ENCODE measurements around the gene PELI1.
A peak's percentile ranks its signal among the peaks of the same experiment; 100 is the strongest.
"Not testable (repeated sequence)": the region's sequence is repeated elsewhere in the genome, so short reads cannot be mapped to it uniquely, and the experiment has no call there.

Gene PELI1

GRCh38 chr2:64080179-64080578, 64.0 kb downstream of the PELI1 start:
- no peak for DNase-seq

GRCh38 chr2:64079688-64080087, 64.5 kb downstream of the PELI1 start:
- not testable (repeated sequence) for DNase-seq

DNA sequence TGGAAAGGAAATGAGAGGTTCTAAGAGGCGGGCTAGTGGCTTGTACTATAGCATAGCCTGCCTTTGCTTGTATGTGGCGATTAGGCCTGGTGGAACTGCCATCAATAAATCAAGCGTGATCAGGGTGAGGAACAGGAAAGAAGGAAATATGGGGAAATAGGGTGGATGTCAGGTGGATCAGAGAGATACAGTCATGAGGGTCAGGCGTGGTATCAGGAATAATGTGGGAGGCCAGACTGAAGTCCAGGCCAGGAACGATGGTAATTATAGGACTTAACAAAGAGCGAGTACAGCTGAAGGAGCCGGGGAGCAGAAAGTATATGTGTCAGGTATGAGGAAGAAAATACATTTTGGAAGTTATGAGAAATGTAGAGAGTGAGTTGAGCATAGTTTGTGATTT, 67.4 kb downstream of the PELI1 start:
- not testable (repeated sequence) for DNase-seq

DNA sequence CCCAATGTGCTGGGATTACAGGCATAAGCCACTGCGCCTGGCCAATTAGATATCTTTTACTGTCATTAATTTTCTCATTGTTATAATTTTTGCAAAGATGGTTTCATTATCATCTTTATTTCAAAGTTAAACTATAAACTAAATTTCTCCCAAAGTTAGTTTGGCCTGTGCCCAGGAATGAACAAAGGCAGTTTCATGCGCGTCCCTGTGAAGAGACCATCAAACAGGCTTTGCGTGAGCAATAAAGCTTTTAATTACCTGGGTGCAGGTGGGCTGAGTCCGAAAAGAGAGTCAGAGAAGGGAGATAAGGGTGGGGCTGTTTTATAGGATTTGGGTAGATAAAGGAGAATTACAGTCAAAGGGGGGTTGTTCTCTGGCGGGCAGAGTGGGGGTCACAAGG, 69.6 kb downstream of the PELI1 start:
- DNase-seq = not testable (repeated sequence)

GRCh38 chr2:64067326-64067725, 76.9 kb downstream of the PELI1 start:
- DNase-seq = no peak

DNA sequence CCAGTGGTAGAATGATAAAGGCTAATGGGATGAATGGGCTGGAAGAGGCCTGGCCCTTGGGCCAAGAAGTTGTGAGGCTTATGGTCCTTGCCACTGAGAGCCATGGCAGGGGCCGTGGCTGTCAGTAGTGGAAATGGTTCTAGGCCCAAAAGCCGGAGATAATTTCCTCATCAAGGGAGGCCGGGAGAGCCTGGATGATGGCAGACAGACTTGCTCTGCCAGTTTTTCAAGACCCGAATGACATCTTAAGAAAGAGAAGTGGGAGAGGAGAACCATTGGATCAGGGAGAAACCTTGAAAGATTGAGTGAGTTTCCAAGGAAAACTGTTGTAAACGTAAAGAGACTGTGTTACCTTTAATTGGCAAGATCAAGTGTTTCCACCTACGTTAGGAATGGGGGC, 78.7 kb downstream of the PELI1 start:
- no peak for DNase-seq

GRCh38 chr2:64063924-64064331, 80.3 kb downstream of the PELI1 start:
- no peak for DNase-seq

- DNase-seq = no peak
Measured at GRCh38 chr2:64063454-64063853, 80.8 kb downstream of the PELI1 start.

GRCh38 chr2:64062840-64063239, 81.4 kb downstream of the PELI1 start:
- no peak for DNase-seq

DNA sequence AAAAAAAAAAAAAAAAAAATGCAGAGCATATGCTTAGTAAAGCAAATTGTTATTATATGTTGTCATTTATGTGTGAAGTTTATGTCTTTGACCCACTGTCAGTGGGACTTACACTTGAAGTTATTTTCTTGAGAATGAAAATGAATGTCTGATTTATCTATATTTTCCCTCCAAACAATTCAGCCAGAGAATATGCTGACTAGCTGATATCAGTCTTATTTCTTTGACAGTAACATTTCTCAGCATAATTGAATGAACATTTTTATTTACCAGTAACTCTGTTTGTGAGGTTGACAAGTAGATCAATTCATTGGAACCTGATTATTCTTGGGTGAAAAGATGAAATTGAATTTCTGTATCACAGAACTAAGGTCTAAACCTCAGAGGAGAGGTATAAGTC, 85.0 kb downstream of the PELI1 start:
- no peak for DNase-seq

- peak; percentile 84 for DNase-seq
Measured at GRCh38 chr2:64056021-64056420, 88.2 kb downstream of the PELI1 start.

DNA sequence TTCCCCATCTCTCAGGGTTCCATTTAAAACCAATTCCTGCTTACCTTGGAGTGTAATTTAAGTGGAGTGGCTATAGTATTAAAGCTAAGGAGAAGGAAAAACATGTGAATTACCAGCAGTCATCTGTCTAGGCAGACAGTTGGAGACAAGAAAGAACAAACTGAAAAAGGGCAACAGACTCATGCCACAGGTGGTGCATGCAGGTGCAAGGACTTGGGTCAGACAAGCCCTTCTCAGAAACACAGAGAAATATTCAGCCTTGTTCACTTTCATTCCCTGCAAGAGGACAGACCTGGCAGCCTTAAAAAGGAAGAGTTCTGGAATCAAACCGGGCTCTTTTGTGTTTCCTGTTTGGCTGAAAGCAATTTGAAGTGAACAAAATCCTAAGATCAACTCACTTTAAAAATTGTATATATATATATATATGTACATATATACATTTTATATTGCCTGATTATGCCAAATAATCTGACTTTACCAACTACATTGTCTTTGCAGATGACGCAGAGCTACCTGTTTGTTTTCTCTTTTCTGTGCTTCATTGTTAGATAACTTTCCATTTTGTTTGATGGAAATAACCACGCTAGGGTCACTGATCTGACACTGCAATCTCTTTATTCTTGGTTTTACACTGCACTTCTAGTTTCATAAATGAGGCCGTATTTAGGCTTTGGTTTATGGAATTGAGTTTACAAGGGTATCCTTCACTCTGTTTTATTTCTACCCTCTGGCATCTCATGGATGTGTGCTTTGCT, 89.9 kb downstream of the PELI1 start:
- DNase-seq = no peak

DNA sequence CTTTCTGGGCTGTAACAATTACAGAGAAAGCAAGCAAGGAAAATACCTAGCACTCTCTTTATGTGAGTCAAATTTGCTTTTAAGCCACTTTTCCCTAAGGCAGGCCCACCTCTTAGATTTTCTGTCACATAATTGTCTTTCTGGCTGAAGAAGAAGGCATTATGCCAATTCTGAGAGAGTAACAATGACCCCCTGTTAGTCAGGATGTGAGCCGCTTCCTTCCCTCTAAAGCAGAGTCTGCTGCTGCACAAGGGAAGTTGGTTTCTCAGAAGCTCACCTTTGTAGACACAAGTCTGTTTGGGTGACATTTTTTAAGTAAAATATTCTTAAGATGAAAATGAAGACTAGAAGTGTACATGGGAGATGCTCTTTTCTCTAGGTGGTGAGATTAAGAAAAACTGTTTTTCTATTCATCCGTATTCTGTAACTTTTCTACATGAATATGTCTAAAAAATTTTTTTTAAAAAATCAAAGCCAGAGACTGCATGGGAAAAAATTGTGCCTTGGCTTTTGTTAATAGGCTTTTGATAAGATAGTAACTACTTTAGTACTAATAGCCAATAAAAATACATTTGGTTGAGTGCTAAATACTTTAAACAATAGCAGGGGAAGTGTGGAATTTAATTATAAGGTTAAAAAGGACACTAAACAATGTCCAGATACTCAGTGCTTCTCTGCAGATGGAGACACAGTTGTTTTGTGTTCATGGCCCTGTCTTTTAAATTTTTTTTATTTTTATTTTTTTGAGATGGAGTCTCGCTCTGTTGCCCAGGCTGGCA, 91.6 kb downstream of the PELI1 start:
- DNase-seq = peak; percentile 26

DNA sequence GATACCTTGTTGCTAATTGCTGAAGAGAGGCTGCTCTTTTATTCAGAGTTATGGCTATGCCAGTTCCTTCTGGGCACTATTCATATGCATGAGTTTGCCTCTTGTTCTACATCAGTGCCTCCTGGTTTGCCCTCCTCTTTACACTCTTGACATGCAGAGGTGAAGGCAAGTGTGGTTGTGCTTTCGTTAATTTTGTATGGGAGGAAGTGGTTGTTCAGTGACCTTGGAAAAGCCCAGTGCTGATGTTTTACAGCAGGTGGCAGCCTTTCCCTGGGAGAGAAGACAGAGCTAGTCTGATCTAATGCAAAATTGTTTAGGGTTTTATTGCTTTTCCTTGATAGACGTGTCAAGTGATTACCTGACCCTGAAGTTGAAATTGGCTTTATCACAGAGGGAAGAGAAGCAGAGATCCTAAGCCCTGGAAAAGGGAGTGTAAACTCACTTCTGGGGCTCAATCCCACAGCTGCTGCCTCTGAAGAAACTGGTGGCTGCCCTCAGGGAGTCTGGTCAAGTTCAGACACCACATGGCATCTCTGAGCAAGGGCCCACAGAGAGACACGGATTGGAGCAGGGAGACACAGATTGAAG, 94.5 kb downstream of the PELI1 start:
- DNase-seq = peak; percentile 90

DNA sequence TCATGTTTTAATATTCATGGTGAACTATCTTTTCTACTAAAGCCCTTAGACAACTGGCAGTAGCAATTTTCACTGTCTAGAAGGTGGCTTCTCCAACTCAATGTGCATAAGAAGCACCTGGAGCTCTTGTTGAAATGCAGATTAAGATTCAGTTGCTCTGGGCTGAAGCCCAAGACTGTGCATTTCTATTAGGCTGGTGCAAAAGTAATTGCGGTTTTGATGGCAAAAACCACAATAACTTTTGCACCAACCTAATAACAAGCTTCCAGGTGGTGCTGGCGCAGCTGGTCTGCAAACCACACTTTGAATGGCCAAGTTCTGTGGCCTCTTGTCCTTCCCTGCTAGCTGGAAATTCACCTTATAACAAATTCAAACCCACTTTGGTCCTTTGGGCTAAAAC, 98.3 kb downstream of the PELI1 start:
- DNase-seq = no peak

Measured in hematopoietic multipotent progenitor cell treated with erythropoietin and hydrocortisone succinate and interleukin-3 and kit ligand, for 4 days (in vitro differentiated cells).